WTC11 (cell line): Measurements from ENCODE around the gene ZNF681. TPM values are rescaled to one million over a fixed set of nuclear protein-coding genes. Genes with fewer than 3 reads are reported as not detected.

Source experiments
- ATAC-seq: fragments of 200-7000 bp; cut with Tn5 transposase; 2 replicates; pipeline ENCODE4 v1.10.0; 2021; ENCODE audit warnings: mild to moderate bottlenecking, moderate library complexity
- CTCF ChIA-PET: fragments of 300-600 bp; sonication (Branson Sonifier 250); formaldehyde crosslinking; loops from one replicate; lab custom pipeline; 2021; ENCODE audit warnings: antibody characterized with exemption; lab: Charles Lee
- POLR2A ChIA-PET: fragments of 350-600 bp; sonication (Branson Sonifier 250); formaldehyde crosslinking; loops from one replicate; lab custom pipeline; 2021; ENCODE audit warnings: antibody characterized with exemption; lab: Charles Lee
- DNase-seq: peaks from one replicate; pipeline ENCODE4 v3.0.0; 2021; ENCODE audit warnings: low spot score
- H3K27ac Mint-ChIP-seq: 2 replicates; pipeline ENCODE4 v1.8.0; 2021; ENCODE audit warnings: mixed read lengths
- H3K27me3 Mint-ChIP-seq: 2 replicates; pipeline ENCODE4 v1.8.0; 2021; ENCODE audit warnings: low read depth, mild to moderate bottlenecking, moderate library complexity, mixed read lengths
- H3K36me3 Mint-ChIP-seq: 2 replicates; pipeline ENCODE4 v1.8.0; 2021; ENCODE audit warnings: mixed read lengths
- H3K4me1 Mint-ChIP-seq: 2 replicates; pipeline ENCODE4 v1.8.0; 2022; ENCODE audit warnings: mixed read lengths
- H3K4me3 Mint-ChIP-seq: 2 replicates; pipeline ENCODE4 v1.8.0; 2021; ENCODE audit warnings: mild to moderate bottlenecking, moderate library complexity, mixed read lengths
- H3K9me3 Mint-ChIP-seq: 2 replicates; pipeline ENCODE4 v1.8.0; 2021; ENCODE audit warnings: mixed read lengths
- AFF4 ChIP-seq: sonication (generic); formaldehyde crosslinking; IDR thresholded peaks from 2 replicates; pipeline ENCODE4 v1.8.1; 2023; ENCODE audit warnings: mild to moderate bottlenecking, missing genetic modification reagents, borderline replicate concordance
- AR ChIP-seq: fragments of 250-450 bp; sonication (Bioruptor Pico); IDR thresholded peaks from 2 replicates; pipeline ENCODE4 v1.9.0; 2021; ENCODE audit warnings: mild to moderate bottlenecking
- E2F4 ChIP-seq: sonication (generic); formaldehyde crosslinking; IDR thresholded peaks from 2 replicates; pipeline ENCODE4 v1.8.1; 2022; ENCODE audit warnings: low read depth, mild to moderate bottlenecking, moderate library complexity, missing genetic modification reagents, borderline replicate concordance
- ERG ChIP-seq: fragments of 250-450 bp; sonication (Bioruptor Pico); IDR thresholded peaks from 2 replicates; pipeline ENCODE4 v1.8.0; 2021; ENCODE audit warnings: mild to moderate bottlenecking
- ETV6 ChIP-seq: sonication (generic); formaldehyde crosslinking; IDR thresholded peaks from 2 replicates; pipeline ENCODE4 v1.8.1; 2022; ENCODE audit warnings: mild to moderate bottlenecking, missing genetic modification reagents
- FOXP1 ChIP-seq: sonication (generic); formaldehyde crosslinking; IDR thresholded peaks from 2 replicates; pipeline ENCODE4 v1.8.0; 2022; ENCODE audit warnings: missing genetic modification reagents, mild to moderate bottlenecking, moderate library complexity, borderline replicate concordance
- KAT7 ChIP-seq: sonication (generic); formaldehyde crosslinking; IDR thresholded peaks from 2 replicates; pipeline ENCODE4 v1.8.1; 2023; ENCODE audit warnings: missing genetic modification reagents, mild to moderate bottlenecking, borderline replicate concordance
- NFATC4 ChIP-seq: fragments of 250-450 bp; sonication (Bioruptor Pico); IDR thresholded peaks from 2 replicates; pipeline ENCODE4 v1.9.0; 2021; ENCODE audit warnings: mild to moderate bottlenecking
- SOX15 ChIP-seq: fragments of 250-450 bp; sonication (Bioruptor Pico); IDR thresholded peaks from 2 replicates; pipeline ENCODE4 v1.9.0; 2021; ENCODE audit warnings: mild to moderate bottlenecking
- ZBTB43 ChIP-seq: sonication (generic); formaldehyde crosslinking; IDR thresholded peaks from 2 replicates; pipeline ENCODE4 v1.8.1; 2023; ENCODE audit warnings: mild to moderate bottlenecking, missing genetic modification reagents
- ZNF219 ChIP-seq: sonication (generic); formaldehyde crosslinking; IDR thresholded peaks from 2 replicates; pipeline ENCODE4 v1.8.0; 2023; ENCODE audit warnings: missing genetic modification reagents, mild to moderate bottlenecking, borderline replicate concordance
- ZNF416 ChIP-seq: fragments of 250-450 bp; sonication (Bioruptor Pico); IDR thresholded peaks from 2 replicates; pipeline ENCODE4 v1.9.0; 2021; ENCODE audit warnings: mild to moderate bottlenecking, inconsistent platforms
- ZNF512 ChIP-seq: sonication (generic); formaldehyde crosslinking; IDR thresholded peaks from 2 replicates; pipeline ENCODE4 v1.8.1; 2022; ENCODE audit warnings: missing genetic modification reagents, borderline replicate concordance
- total RNA-seq: library from RNA; stranded (reverse); gene quantifications from 3 replicates; pipeline ENCODE4 v1.2.3, GENCODE V29; 2021

Gene ZNF681
- total RNA-seq, 1 experiment from 2014 or later: 16.9 TPM

GRCh38 chr19:23804676-23805075 is 46.0 kb upstream of the ZNF681 start:
- H3K4me3 Mint-ChIP-seq: no peak overlapping the region
- no peaks in the 10 kb centered on the region for H3K9me3 Mint-ChIP-seq
- DNase-seq (no peak), ATAC-seq (no peak)
- H3K27ac Mint-ChIP-seq: peak overlapping the region; percentile 38; the same call in 1 of the 2 replicates
- H3K36me3 Mint-ChIP-seq: peaks cover 34% of the 10 kb centered on the region
- no peak for TF ChIP-seq SOX15
- POLR2A ChIA-PET: interaction anchor here (0.6 kb wide), 1 partner anchor 12 kb away, joined by 3 read pairs; no protein-coding TSS in a partner anchor
- H3K4me1 Mint-ChIP-seq: peaks cover 3% of the 10 kb centered on the region
- no peaks in the 10 kb centered on the region for H3K27me3 Mint-ChIP-seq
- CTCF ChIA-PET: interaction anchor here (0.6 to 1.0 kb wide), 2 partner anchors 16 to 38 kb away, joined by 3 read pairs; no protein-coding TSS in a partner anchor

GRCh38 chr19:23802290-23802689 is 43.6 kb upstream of the ZNF681 start:
- Mint-ChIP-seq H3K4me1 (peaks cover 23% of the 10 kb centered on the region), H3K27ac (peak overlapping the region; percentile 41; the same call in 1 of the 2 replicates), H3K36me3 (peaks cover 17% of the 10 kb centered on the region), H3K9me3 (no peaks in the 10 kb centered on the region), H3K4me3 (no peak overlapping the region), H3K27me3 (no peaks in the 10 kb centered on the region)
- ChIA-PET POLR2A (no interaction called here), CTCF (no interaction called here)
- TF ChIP-seq ZNF416 (no peak), NFATC4 (CRISPR knock-in tag) (no peak), AFF4 (CRISPR knock-in tag) (no peak), AR (no peak), ZNF512 (CRISPR knock-in tag) (no peak), E2F4 (no peak), KAT7 (CRISPR knock-in tag) (no peak), ZNF219 (CRISPR knock-in tag) (no peak), FOXP1 (CRISPR knock-in tag) (no peak), SOX15 (no peak), ETV6 (CRISPR knock-in tag) (no peak), ERG (CRISPR knock-in tag) (no peak), ZBTB43 (CRISPR knock-in tag) (no peak)
- ATAC-seq: no peak
- DNase-seq: no peak
